Stimulated activated CD4-positive, alpha-beta T cell treated with anti-CD3 and anti-CD28 coated beads, Interleukin-12 subunit alpha, Interleukin-12 subunit beta, amount 100 ng/mL, for 24 hours (primary cell): Measurements from ENCODE around the gene ZBP1.
A peak's percentile ranks its signal among the peaks of the same experiment; 100 is the strongest.
"Not testable (repeated sequence)": the region's sequence is repeated elsewhere in the genome, so short reads cannot be mapped to it uniquely, and the experiment has no call there.

Source experiments
- DNase-seq, 2 experiments: peaks; one replicate each; pipeline ENCODE4 v3.0.0-alpha.2; 2020; ENCODE audit warnings: low read depth in 2 of 2

Gene ZBP1

DNA sequence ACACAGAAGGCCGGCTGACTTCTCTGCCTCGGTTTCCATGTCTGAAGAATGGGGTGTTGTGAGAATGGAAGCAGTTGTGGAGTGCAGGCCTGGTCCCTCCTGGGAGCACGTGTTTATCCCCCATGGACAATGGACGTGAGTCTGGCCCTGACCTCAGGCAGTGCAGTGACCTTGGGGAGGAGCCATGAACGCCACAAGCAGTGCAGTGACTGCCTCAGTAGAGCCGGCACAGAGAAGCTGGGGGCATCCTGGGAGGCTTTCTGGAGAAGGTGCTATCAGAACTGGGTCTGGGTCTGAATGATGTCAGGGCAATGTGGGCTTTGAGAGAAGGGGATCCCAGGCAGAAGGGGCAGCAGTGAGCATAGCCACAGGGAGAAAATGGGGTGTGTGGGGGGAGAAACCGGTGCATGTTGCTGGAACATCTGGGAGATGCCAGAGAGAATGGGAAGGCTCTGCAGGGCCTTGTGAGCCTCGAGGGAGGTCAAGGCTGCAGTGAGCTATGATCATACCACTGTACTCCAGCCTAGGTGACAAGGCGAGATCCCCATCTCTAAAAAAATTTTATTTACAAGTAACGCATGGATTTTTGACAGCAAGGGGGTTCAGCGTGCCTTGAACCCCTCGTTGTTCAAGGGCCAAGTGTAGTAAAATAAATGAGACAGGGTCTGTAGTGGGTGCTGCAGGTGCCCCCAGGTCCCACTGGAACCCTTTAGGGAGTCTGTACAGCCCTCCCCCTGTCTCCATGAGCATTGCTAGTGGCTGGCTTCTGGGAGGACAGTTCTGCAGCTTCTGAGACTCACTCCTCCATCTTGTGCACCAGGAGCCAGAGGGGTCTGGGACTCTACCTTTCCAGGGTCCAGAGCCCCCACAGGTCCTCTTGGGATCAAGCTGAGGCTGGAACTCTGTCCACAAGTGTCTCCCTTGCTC lies 27.0 kb upstream of the ZBP1 start:
- DNase-seq, result no peak

DNA sequence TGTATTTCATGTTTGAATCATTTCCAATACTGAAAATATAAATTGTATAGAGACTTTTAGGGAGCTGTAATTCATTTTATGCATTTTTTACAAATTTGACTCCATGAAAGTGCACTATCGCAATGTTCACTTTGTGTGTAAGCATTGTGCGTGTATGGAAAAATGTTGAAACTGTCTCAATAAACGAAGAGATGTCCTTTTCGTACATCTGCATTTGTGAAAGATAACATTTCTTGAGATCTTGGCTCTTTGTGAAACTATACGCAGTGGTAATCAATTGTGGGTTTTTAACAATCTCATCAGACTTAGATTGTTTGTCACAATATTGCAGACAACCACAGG lies 18.6 kb upstream of the ZBP1 start:
- no peak for DNase-seq

GRCh38 chr20:57638173-57638894 lies 18.1 kb upstream of the ZBP1 start:
- no peak for DNase-seq

DNA sequence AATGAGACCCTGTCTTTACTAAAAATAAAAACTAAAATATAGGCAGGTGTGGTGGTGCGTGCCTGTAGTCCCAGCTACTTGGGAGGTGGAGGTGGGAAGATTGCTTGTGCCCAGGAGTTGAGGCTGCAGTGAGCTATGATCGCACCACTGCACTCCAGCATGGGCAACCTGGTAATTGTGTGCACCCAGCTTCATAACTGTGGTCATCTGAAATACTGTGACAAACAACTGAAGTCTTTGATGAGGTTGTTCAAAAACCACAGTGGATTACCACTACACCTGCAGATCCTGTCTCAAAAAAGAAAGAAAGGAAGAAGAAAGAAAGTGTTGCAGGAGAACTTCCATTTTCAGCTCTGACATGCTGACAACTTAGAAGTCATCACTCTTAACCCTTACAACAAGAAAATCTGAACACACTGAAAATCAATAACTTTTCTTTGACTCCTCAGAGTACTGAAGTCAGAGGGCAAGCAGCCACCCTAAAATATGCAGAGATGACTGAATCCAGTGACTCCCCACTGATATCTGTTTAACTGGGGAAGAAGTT lies 13.8 kb upstream of the ZBP1 start:
- DNase-seq, result no peak

- no peak for DNase-seq
Measured at GRCh38 chr20:57632286-57632685, 12.1 kb upstream of the ZBP1 start.

- DNase-seq, result peak in 1 of 2 experiments; percentile 36
Measured at GRCh38 chr20:57630061-57630460, 9.8 kb upstream of the ZBP1 start.

DNA sequence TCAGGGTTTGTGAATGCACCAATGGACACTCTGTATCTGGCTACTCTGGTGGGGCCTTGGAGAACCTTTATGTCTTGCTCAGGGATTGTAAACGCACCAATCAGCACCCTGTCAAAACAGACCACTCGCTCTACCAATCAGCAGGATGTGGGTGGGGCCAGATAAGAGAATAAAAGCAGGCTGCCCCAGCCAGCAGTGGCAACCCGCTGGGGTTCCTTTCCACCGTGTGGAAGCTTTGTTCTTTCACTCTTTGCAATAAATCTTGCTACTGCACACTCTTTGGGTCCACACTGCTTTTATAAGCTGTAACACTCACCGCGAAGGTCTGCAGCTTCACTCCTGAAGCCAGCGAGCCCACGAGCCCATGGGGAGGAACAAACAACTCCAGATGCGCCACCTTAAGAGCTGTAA lies 9.3 kb upstream of the ZBP1 start:
- DNase-seq, result not testable (repeated sequence)

DNA sequence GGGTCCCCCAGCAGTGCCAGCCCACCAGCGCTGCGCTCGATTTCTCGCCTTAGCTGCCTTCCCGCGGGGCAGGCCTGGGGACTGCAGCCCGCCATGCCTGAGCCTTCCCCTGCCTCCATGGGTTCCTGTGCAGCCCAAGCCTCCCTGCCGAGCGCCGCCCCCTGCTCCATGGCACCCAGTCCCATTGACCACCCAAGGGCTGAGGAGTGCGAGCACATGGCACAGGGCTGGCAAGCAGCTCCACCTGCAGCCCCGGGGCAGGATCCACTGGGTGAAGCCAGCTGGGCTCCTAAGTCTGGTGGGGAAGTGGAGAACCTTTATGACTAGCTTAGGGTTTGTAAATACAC lies 8.7 kb upstream of the ZBP1 start:
- DNase-seq, result not testable (repeated sequence)

- DNase-seq, result no peak
Measured at GRCh38 chr20:57628047-57628961, 8.1 kb upstream of the ZBP1 start.

- no peak for DNase-seq
Measured at GRCh38 chr20:57627339-57627738, 7.1 kb upstream of the ZBP1 start.

- no peak for DNase-seq
Measured at GRCh38 chr20:57625978-57626377, 5.8 kb upstream of the ZBP1 start.

DNA sequence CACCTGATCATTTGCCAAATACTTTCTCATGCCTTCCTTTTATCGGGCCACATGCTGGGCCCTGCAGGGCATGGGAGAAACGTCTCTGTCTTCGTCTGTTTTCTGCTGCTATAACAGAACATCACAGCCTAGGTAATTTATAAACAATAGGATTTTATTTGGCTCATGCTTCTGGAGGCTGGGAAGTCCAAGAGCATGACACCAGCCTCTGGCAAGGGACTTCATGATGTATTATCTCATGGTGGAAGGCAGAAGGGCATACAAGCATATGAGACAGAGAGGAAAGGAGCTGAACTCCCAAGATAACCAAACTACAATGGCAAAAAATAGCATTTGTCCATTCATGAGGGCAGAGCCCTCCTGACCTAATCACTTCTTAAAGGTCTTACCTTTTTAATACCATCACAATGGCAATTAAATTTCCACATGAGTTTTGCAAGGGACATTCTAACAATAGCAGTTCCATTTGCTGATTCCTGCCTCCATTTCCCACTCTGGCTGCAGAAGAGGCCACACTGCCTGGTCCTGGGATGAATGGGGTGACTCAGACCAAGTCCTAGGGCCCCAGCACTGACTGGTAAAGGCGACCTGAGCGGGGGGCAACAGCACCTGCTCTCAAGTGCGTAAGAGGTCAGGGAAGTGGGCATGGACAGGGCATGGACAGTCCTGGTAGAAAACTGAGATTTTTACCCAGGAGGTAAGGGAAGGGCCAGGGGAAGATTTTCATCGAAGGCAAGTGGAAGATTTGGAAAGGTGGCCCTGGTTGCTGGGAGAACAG lies 5.1 kb upstream of the ZBP1 start:
- no peak for DNase-seq

- DNase-seq, result no peak
Measured at GRCh38 chr20:57624124-57624523, 3.9 kb upstream of the ZBP1 start.

GRCh38 chr20:57622579-57623381 lies 2.6 kb upstream of the ZBP1 start:
- peak; percentile 28 to 58 for DNase-seq

GRCh38 chr20:57622201-57622570 lies 2.0 kb upstream of the ZBP1 start:
- no peak for DNase-seq

GRCh38 chr20:57621421-57622200 lies 1.4 kb upstream of the ZBP1 start:
- no peak for DNase-seq

GRCh38 chr20:57620999-57621398 lies 773 bp upstream of the ZBP1 start:
- DNase-seq, result no peak

DNA sequence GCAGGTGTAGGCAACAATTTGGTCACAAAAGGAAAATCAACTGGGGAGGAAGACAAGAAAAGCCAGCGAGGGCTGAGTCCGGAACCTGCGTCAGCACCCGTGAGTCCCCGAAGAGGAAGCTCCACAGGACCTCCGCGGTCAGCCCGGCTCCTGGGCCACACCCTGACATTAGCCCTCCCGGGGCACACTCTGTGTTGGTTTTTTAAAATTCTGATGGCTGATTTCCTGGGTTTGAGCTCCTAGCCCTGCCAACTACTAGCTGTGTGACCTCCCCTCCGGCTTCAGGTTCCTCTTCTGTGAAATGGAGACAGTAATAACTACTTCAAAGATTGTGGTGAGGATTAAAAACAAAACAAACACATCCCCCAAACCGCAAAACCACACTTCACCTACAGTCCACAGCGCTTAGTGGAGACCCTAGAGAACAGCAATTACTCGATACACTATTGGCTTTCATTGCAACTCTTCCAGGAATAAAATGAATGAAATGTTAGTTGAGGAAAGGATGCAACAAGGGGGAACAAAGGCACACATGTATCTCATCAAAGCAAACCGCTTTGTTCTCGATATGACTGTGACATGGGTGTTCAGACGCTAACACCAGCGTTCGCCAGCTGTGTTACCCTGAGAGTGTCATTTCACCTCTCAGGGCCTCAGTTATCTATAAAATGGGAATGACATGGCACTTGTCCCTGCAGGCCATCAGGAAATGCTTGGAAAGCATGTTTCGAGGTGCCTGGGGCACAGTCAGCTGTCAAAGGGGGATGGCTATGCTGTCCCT lies 985 bp downstream of the ZBP1 start:
- DNase-seq, result peak; percentile 32 to 53

GRCh38 chr20:57618764-57619050 lies 1.5 kb downstream of the ZBP1 start:
- DNase-seq, result no peak
